Measurements from ENCODE around the gene SEC11C. TPM values are rescaled to one million over a fixed set of nuclear protein-coding genes. Genes with fewer than 3 reads are reported as not detected.

Gene SEC11C
- total and polyA plus RNA-seq, 2 of the 8 experiments (the other 6 are each of a cell fraction or from before 2014, with no cell fraction given) = 27.1 to 59.3 TPM

GRCh38 chr18:59156316-59156715 is 16.6 kb downstream of the SEC11C start:
- Histone ChIP-seq H2BK12ac (ENCODE audit: low read depth, low read length) (no peak overlapping the region), H3K36me3 (ENCODE audit: control insufficient read depth in 2 of 4, insufficient read depth in 4 of 4, low read length in 3 of 4) (peaks cover 0 to 7% (median 2%) of the 10 kb centered on the region in 4 experiments; a peak in 3 of 8 replicates), H3K4me1 (replicated peaks in 1 of 4; ENCODE audit: control insufficient read depth in 3 of 4, insufficient read depth in 4 of 4, low read length in 3 of 4) (no peaks in the 10 kb centered on the region), H4K91ac (replicated peaks; ENCODE audit: insufficient read length, low read length) (no peak overlapping the region), H4K8ac (ENCODE audit: extremely low read depth, insufficient read depth, low read length) (no peak overlapping the region), H3K4ac (replicated peaks; ENCODE audit: insufficient read length, low read depth, low read length) (no peak overlapping the region), H2AK5ac (ENCODE audit: low read depth, low read length) (no peak overlapping the region), H2BK120ac (replicated peaks; ENCODE audit: low read depth, low read length) (no peak overlapping the region), H3K4me2 (ENCODE audit: insufficient read depth in 1 of 2, low read depth in 2 of 2, low read length in 2 of 2) (no peak overlapping the region), H3K4me3 (ENCODE audit: extremely low read depth in 1 of 4, insufficient read depth in 2 of 4, low read depth in 3 of 4, low read length in 4 of 4) (no peak overlapping the region), H3K56ac (replicated peaks; ENCODE audit: insufficient read length, low read depth, low read length) (no peak overlapping the region), H4K20me1 (replicated peaks in 1 of 2; ENCODE audit: control insufficient read depth in 1 of 2, insufficient read depth in 2 of 2, low read length in 2 of 2) (no peaks in the 10 kb centered on the region), H3K79me2 (ENCODE audit: control insufficient read depth in 1 of 2, insufficient read depth in 2 of 2, low read length in 2 of 2) (no peaks in the 10 kb centered on the region), H2BK20ac (ENCODE audit: low read length) (no peak overlapping the region), H2AFZ (ENCODE audit: low read length) (no peak overlapping the region), H3K23ac (ENCODE audit: insufficient read length) (no peak overlapping the region), H3K23me2 (ENCODE audit: low read depth, low read length) (no peaks in the 10 kb centered on the region), H3K14ac (ENCODE audit: insufficient read length) (no peak overlapping the region), H3K18ac (ENCODE audit: extremely low read depth, low read length) (no peak overlapping the region), H3K79me1 (ENCODE audit: low read depth, low read length) (no peaks in the 10 kb centered on the region; the same call in 1 of the 2 replicates), H2BK5ac (ENCODE audit: low read depth, low read length) (no peak overlapping the region), H3K9me3 (ENCODE audit: insufficient read depth in 2 of 2, low read depth in 1 of 2, low read length in 1 of 2) (no peaks in the 10 kb centered on the region), H3K27ac (ENCODE audit: low read depth, low read length) (no peak overlapping the region), H2BK15ac (ENCODE audit: low read length) (no peak overlapping the region), H4K5ac (ENCODE audit: insufficient read length, low read depth, low read length) (no peak overlapping the region), H3K27me3 (replicated peaks in 1 of 4; ENCODE audit: control insufficient read depth in 3 of 4, extremely low read depth in 1 of 4, insufficient read depth in 3 of 4, low read length in 3 of 4) (no peaks in the 10 kb centered on the region), H3K9ac (replicated peaks in 1 of 4; ENCODE audit: extremely low read depth in 1 of 4, low read depth in 3 of 4, low read length in 3 of 4) (no peak overlapping the region)
- no peak for DNase-seq (ENCODE audit: low read depth in 1 of 2, low spot score in 2 of 2)
- TF ChIP-seq JUN (IDR thresholded peaks at IDR 0.05; ENCODE audit: low read depth, low read length) (no peak), MAFK (IDR thresholded peaks at IDR 0.05; ENCODE audit: low read depth, low read length) (no peak), CREB1 (IDR thresholded peaks at IDR 0.05) (no peak), EGR1 (IDR thresholded peaks at IDR 0.05; ENCODE audit: borderline replicate concordance, low read depth, low read length) (no peak), CTCF (IDR thresholded peaks at IDR 0.05; ENCODE audit: control extremely low read depth in 1 of 3, insufficient read depth in 1 of 3, low read depth in 1 of 3, low read length in 3 of 3) (no peak), SAP30 (IDR thresholded peaks at IDR 0.05; ENCODE audit: insufficient read depth, insufficient replicate concordance, low read length) (no peak), CHD1 (IDR thresholded peaks at IDR 0.05; ENCODE audit: low read depth, low read length) (no peak), POLR2AphosphoS5 (IDR thresholded peaks at IDR 0.05; ENCODE audit: low read depth, low read length) (no peak), TAF1 (IDR thresholded peaks at IDR 0.05; ENCODE audit: low read depth, low read length) (no peak)
- POLR2A ChIA-PET (ENCODE audit: partially characterized antibody) = interaction anchor here (0.6 kb wide), 1 partner anchor 162 kb away, joined by 3 read pairs; the partner anchor contains the start of gene CPLX4
- no peak for FAIRE-seq
- WGBS, 2 experiments (ENCODE audit: extremely low coverage in 1 of 2, insufficient coverage in 1 of 2, insufficient read length in 1 of 2, insufficient replicate concordance in 2 of 2, low coverage in 1 of 2, low lambda C conversion rate in 2 of 2, missing lambda C conversion rate in 1 of 2) = 79% methylated on average over 3 of the region's 3 CpGs; no CpG with 5 or more reads in 1 of the 2 experiments
- CTCF ChIA-PET (ENCODE audit: partially characterized antibody) = no interaction called here
